ENCODE data around the gene GLS.

DNA sequence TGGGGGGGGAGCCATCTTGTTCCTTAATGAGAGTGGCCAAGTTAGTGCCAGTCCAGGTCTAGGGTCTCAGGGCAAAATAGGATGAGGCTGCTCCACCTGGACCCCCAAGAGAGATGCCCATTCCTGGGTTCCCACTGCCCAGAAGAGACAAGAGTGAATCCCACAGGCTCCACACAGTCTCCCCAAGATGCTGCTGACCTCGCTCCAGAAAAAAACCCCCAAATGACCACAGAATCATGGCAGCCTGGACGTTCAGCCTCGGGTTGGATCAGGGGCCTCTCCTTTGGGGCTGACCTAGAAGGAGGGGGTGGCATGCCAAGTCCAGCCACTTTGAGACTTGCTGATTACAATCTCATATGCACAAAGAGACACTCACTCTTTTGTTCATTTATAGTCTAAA is 108.3 kb downstream of the GLS start:
- TF ChIP-seq ZFY (CRISPR knock-in tag; IDR thresholded peaks at IDR 0.05) (no peak), ZNF772 (CRISPR knock-in tag; IDR thresholded peaks at IDR 0.05) (no peak), RXRA (CRISPR knock-in tag; IDR thresholded peaks at IDR 0.05) (no peak), ZBTB42 (CRISPR knock-in tag; IDR thresholded peaks at IDR 0.05) (no peak), POLR2A (IDR thresholded peaks at IDR 0.05; ENCODE audit: insufficient read depth in 1 of 2, low read depth in 2 of 2, low read length in 2 of 2) (no peak), RELA (CRISPR knock-in tag; IDR thresholded peaks at IDR 0.05) (no peak), HNF4A (CRISPR knock-in tag; IDR thresholded peaks at IDR 0.05) (no peak), ZNF224 (CRISPR knock-in tag; IDR thresholded peaks at IDR 0.05) (no peak)
- TF ChIP-seq, protein P1, sequence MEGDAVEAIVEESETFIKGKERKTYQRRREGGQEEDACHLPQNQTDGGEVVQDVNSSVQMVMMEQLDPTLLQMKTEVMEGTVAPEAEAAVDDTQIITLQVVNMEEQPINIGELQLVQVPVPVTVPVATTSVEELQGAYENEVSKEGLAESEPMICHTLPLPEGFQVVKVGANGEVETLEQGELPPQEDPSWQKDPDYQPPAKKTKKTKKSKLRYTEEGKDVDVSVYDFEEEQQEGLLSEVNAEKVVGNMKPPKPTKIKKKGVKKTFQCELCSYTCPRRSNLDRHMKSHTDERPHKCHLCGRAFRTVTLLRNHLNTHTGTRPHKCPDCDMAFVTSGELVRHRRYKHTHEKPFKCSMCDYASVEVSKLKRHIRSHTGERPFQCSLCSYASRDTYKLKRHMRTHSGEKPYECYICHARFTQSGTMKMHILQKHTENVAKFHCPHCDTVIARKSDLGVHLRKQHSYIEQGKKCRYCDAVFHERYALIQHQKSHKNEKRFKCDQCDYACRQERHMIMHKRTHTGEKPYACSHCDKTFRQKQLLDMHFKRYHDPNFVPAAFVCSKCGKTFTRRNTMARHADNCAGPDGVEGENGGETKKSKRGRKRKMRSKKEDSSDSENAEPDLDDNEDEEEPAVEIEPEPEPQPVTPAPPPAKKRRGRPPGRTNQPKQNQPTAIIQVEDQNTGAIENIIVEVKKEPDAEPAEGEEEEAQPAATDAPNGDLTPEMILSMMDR (CRISPR knock-in tag; IDR thresholded peaks at IDR 0.05): no peak
- TF ChIP-seq, protein P2, sequence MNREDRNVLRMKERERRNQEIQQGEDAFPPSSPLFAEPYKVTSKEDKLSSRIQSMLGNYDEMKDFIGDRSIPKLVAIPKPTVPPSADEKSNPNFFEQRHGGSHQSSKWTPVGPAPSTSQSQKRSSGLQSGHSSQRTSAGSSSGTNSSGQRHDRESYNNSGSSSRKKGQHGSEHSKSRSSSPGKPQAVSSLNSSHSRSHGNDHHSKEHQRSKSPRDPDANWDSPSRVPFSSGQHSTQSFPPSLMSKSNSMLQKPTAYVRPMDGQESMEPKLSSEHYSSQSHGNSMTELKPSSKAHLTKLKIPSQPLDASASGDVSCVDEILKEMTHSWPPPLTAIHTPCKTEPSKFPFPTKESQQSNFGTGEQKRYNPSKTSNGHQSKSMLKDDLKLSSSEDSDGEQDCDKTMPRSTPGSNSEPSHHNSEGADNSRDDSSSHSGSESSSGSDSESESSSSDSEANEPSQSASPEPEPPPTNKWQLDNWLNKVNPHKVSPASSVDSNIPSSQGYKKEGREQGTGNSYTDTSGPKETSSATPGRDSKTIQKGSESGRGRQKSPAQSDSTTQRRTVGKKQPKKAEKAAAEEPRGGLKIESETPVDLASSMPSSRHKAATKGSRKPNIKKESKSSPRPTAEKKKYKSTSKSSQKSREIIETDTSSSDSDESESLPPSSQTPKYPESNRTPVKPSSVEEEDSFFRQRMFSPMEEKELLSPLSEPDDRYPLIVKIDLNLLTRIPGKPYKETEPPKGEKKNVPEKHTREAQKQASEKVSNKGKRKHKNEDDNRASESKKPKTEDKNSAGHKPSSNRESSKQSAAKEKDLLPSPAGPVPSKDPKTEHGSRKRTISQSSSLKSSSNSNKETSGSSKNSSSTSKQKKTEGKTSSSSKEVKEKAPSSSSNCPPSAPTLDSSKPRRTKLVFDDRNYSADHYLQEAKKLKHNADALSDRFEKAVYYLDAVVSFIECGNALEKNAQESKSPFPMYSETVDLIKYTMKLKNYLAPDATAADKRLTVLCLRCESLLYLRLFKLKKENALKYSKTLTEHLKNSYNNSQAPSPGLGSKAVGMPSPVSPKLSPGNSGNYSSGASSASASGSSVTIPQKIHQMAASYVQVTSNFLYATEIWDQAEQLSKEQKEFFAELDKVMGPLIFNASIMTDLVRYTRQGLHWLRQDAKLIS (CRISPR knock-in tag; IDR thresholded peaks at IDR 0.05): no peak
- TF ChIP-seq, protein P3, sequence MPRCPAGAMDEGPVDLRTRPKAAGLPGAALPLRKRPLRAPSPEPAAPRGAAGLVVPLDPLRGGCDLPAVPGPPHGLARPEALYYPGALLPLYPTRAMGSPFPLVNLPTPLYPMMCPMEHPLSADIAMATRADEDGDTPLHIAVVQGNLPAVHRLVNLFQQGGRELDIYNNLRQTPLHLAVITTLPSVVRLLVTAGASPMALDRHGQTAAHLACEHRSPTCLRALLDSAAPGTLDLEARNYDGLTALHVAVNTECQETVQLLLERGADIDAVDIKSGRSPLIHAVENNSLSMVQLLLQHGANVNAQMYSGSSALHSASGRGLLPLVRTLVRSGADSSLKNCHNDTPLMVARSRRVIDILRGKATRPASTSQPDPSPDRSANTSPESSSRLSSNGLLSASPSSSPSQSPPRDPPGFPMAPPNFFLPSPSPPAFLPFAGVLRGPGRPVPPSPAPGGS (CRISPR knock-in tag; IDR thresholded peaks at IDR 0.05): no peak
- TF ChIP-seq, protein P4, sequence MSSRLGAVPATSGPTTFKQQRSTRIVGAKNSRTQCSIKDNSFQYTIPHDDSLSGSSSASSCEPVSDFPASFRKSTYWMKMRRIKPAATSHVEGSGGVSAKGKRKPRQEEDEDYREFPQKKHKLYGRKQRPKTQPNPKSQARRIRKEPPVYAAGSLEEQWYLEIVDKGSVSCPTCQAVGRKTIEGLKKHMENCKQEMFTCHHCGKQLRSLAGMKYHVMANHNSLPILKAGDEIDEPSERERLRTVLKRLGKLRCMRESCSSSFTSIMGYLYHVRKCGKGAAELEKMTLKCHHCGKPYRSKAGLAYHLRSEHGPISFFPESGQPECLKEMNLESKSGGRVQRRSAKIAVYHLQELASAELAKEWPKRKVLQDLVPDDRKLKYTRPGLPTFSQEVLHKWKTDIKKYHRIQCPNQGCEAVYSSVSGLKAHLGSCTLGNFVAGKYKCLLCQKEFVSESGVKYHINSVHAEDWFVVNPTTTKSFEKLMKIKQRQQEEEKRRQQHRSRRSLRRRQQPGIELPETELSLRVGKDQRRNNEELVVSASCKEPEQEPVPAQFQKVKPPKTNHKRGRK (CRISPR knock-in tag; IDR thresholded peaks at IDR 0.05): no peak
- TF ChIP-seq, protein P5, sequence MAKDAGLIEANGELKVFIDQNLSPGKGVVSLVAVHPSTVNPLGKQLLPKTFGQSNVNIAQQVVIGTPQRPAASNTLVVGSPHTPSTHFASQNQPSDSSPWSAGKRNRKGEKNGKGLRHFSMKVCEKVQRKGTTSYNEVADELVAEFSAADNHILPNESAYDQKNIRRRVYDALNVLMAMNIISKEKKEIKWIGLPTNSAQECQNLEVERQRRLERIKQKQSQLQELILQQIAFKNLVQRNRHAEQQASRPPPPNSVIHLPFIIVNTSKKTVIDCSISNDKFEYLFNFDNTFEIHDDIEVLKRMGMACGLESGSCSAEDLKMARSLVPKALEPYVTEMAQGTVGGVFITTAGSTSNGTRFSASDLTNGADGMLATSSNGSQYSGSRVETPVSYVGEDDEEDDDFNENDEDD (CRISPR knock-in tag; IDR thresholded peaks at IDR 0.05; ENCODE audit: borderline replicate concordance): no peak

All from HepG2 (cell line).